K562 (cell line): ENCODE measurements around the gene WBP1. TPM values are rescaled to one million over a fixed set of nuclear protein-coding genes. Genes with fewer than 3 reads are reported as not detected.

Experiments
- BRD4 ChIP-seq: fragments of 200-600 bp; sonication (generic); IDR thresholded peaks from 2 replicates; pipeline ENCODE4 v1.6.1; 2017; ENCODE audit warnings: inconsistent platforms
- CXXC5 ChIP-seq: fragments of 250-450 bp; sonication (Bioruptor Pico); IDR thresholded peaks from 2 replicates; pipeline ENCODE4 v1.8.0; 2022; ENCODE audit warnings: inconsistent platforms, mild to moderate bottlenecking, moderate library complexity
- DACH1 ChIP-seq: fragments of 450-650 bp; IDR thresholded peaks from 2 replicates; pipeline ENCODE4 v1.6.1; 2018; ENCODE audit not compliant: partially characterized antibody
- ELF2 ChIP-seq: fragments of 250-450 bp; sonication (Bioruptor Pico); IDR thresholded peaks from 2 replicates; pipeline ENCODE4 v1.5.0; 2021; ENCODE audit warnings: mild to moderate bottlenecking
- FOSL1 ChIP-seq: fragments of 200-800 bp; sonication (Bioruptor generic); conservative IDR thresholded peaks from 2 replicates; pipeline ENCODE4 v1.6.1; 2016; ENCODE audit warnings: missing genetic modification characterization, missing compliant biosample characterization
- HCFC1 ChIP-seq: IDR thresholded peaks from 2 replicates; pipeline ENCODE4 v1.6.1; 2012; ENCODE audit warnings: low read depth, low read length, improper control_type of control experiment
- HNRNPUL1 ChIP-seq: fragments of 200-400 bp; formaldehyde crosslinking; IDR thresholded peaks from 2 replicates; pipeline ENCODE4 v1.6.1; 2017; ENCODE audit warnings: low read length
- KAT2B ChIP-seq: IDR thresholded peaks from one replicate; pipeline ENCODE4 v1.6.1; 2012; ENCODE audit warnings: low read depth, mild to moderate bottlenecking, control low read depth, inconsistent platforms, low read length, moderate library complexity
- MCM5 ChIP-seq: fragments of 450-650 bp; IDR thresholded peaks from 2 replicates; pipeline ENCODE4 v1.6.1; 2016; ENCODE audit warnings: low read depth
- NCOR1 ChIP-seq: fragments of 450-650 bp; IDR thresholded peaks from 2 replicates; pipeline ENCODE4 v1.6.1; 2016; ENCODE audit warnings: mild to moderate bottlenecking, moderate library complexity
- NR4A1 ChIP-seq, 2 experiments: fragments of 250-450 bp in 1 of 2; fragments of 450-650 bp in 1 of 2; sonication (Bioruptor Pico) in 1 of 2; IDR thresholded peaks; 2 replicates each; pipeline versions ENCODE4 v1.4.0 to v1.6.1; 2016 to 2020; ENCODE audit warnings: mild to moderate bottlenecking in 2 of 2, missing compliant biosample characterization in 1 of 2, missing genetic modification characterization in 1 of 2, moderate library complexity in 1 of 2
- SMARCA5 ChIP-seq: fragments of 450-650 bp; IDR thresholded peaks from 2 replicates; pipeline ENCODE4 v1.6.1; 2016
- STAG1 ChIP-seq: sonication (generic); formaldehyde crosslinking; IDR thresholded peaks from 2 replicates; pipeline ENCODE4 v1.5.0; 2020; ENCODE audit warnings: missing genetic modification reagents, borderline replicate concordance
- ZNF282 ChIP-seq: sonication (generic); formaldehyde crosslinking; IDR thresholded peaks from 2 replicates; pipeline ENCODE4 v1.8.1; 2023; ENCODE audit warnings: missing genetic modification reagents
- ZNF3 ChIP-seq: fragments of 250-450 bp; sonication (Bioruptor Pico); IDR thresholded peaks from 2 replicates; pipeline ENCODE4 v1.5.0; 2021; ENCODE audit warnings: mild to moderate bottlenecking, moderate library complexity
- polyA plus RNA-seq, 8 experiments: library from polyadenylated mRNA; depleted of rRNA in 4 of 8; stranded (reverse) in 5 of 8; unstranded in 3 of 8; fragments of >200 nt; fragmentation: Nextera tagmentation in 2 of 8; fragmentation: Illumina TruSeq in 1 of 8; extraction: Ambion mirVana in 2 of 8; extraction: Trizol in 1 of 8; gene quantifications; 2 replicates each; pipeline versions ENCODE4 v1.2.1 to v1.2.3, GENCODE V29; 2011 to 2014; ENCODE audit warnings: inconsistent platforms in 1 of 8, missing spikeins in 1 of 8
- total RNA-seq, 7 experiments: library from RNA; depleted of rRNA in 6 of 7; stranded (reverse); fragments of >200 nt in 6 of 7; fragmentation: Illumina TruSeq in 2 of 7; extraction: Trizol in 2 of 7; gene quantifications; 2 replicates each; pipeline versions ENCODE4 v1.2.1 to v1.2.3, GENCODE V29; 2011 to 2021; ENCODE audit warnings: low replicate concordance in 1 of 7
- TF ChIP-seq, protein P1 (sequence below): fragments of 450-650 bp; IDR thresholded peaks from 2 replicates; pipeline ENCODE4 v1.7.1; 2018; ENCODE audit warnings: mild to moderate bottlenecking, low read depth; ENCODE audit not compliant: partially characterized antibody
- TF ChIP-seq, protein P2 (sequence below): fragments of 250-450 bp; sonication (Bioruptor Pico); IDR thresholded peaks from 2 replicates; pipeline ENCODE4 v1.9.0; 2021; ENCODE audit warnings: mild to moderate bottlenecking
- TF ChIP-seq, protein P3 (sequence below): IDR thresholded peaks from 2 replicates; pipeline ENCODE4 v1.6.1; 2011; ENCODE audit warnings: borderline replicate concordance, low read depth, mild to moderate bottlenecking, moderate library complexity, low read length; ENCODE audit not compliant: insufficient read depth, poor library complexity, severe bottlenecking
- TF ChIP-seq, protein P4 (sequence below): fragments of 450-650 bp; IDR thresholded peaks from 2 replicates; pipeline ENCODE4 v1.6.1; 2017; ENCODE audit warnings: antibody characterized with exemption
- TF ChIP-seq, protein P5 (sequence below): conservative IDR thresholded peaks from 2 replicates; pipeline ENCODE4 v1.6.1; 2011; ENCODE audit warnings: low read depth, mild to moderate bottlenecking, low read length; ENCODE audit not compliant: control insufficient read depth

Gene WBP1
- total and polyA plus RNA-seq, 9 of the 15 experiments (the other 6 are each of a cell fraction or from before 2014, with no cell fraction given) = 1.9 to 27.7 (median 14.2) TPM

DNA sequence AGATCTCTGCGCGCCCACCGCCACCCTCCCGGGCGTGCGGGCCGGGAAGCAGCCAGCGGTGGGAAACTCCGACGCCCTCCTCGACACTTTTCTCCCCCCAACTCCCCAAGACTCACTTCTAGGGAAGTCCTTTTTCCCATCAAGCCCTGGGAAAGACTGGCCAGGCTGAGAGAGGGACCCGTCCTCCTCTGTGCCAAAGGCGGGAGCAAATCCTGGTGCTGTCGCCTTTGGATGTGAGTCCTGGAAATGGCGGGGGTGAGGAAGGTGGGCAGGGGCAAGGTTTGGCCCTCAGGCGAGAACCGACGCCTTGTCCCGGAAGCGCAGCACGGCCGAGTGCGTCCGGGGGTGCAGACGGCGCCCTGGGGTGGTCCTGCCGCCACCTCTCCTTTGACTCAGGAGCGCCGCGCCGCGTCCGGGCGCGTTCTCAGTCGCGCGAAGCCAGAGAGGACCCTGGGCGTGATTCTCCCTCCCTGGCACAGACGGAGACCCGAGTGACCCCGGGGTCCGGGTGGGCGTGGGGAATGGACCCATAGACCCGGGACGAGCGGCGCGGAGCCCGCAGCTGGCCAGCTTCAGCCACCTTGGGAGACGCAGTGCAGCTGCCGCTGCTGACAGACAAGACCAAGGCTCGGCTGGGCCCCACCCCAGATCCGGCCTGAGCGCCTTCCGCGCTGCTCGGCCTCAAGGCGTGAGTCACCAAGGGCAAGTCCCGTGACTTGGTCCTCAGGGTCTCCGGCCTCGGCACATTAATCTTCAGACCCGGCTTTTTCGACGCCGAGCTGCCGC lies 44.7 kb downstream of the WBP1 start (continued):
- TF ChIP-seq, protein P1, sequence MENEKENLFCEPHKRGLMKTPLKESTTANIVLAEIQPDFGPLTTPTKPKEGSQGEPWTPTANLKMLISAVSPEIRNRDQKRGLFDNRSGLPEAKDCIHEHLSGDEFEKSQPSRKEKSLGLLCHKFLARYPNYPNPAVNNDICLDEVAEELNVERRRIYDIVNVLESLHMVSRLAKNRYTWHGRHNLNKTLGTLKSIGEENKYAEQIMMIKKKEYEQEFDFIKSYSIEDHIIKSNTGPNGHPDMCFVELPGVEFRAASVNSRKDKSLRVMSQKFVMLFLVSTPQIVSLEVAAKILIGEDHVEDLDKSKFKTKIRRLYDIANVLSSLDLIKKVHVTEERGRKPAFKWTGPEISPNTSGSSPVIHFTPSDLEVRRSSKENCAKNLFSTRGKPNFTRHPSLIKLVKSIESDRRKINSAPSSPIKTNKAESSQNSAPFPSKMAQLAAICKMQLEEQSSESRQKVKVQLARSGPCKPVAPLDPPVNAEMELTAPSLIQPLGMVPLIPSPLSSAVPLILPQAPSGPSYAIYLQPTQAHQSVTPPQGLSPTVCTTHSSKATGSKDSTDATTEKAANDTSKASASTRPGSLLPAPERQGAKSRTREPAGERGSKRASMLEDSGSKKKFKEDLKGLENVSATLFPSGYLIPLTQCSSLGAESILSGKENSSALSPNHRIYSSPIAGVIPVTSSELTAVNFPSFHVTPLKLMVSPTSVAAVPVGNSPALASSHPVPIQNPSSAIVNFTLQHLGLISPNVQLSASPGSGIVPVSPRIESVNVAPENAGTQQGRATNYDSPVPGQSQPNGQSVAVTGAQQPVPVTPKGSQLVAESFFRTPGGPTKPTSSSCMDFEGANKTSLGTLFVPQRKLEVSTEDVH = no peak
- TF ChIP-seq DACH1 (peak; percentile 12), NCOR1 (no peak), HNRNPUL1 (no peak), STAG1 (CRISPR knock-in tag) (no peak), HCFC1 (no peak; the same call in 1 of the 2 replicates), ZNF3 (CRISPR knock-in tag) (no peak), MCM5 (no peak), KAT2B (no peak), ZNF282 (no peak), BRD4 (no peak), SMARCA5 (no peak), FOSL1 (tag) (peak; percentile 98), ELF2 (CRISPR knock-in tag) (0 out of 2 replicates have a peak, but pooled peaks have one; percentile 53), CXXC5 (CRISPR knock-in tag) (peak; percentile 83), NR4A1 (CRISPR knock-in tag; IDR thresholded peaks at IDR 0.05) (no peak), NR4A1 (tag; IDR thresholded peaks at IDR 0.05) (no peak)
- TF ChIP-seq, protein P2, sequence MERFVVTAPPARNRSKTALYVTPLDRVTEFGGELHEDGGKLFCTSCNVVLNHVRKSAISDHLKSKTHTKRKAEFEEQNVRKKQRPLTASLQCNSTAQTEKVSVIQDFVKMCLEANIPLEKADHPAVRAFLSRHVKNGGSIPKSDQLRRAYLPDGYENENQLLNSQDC (CRISPR knock-in tag) = no peak
- TF ChIP-seq, protein P3, sequence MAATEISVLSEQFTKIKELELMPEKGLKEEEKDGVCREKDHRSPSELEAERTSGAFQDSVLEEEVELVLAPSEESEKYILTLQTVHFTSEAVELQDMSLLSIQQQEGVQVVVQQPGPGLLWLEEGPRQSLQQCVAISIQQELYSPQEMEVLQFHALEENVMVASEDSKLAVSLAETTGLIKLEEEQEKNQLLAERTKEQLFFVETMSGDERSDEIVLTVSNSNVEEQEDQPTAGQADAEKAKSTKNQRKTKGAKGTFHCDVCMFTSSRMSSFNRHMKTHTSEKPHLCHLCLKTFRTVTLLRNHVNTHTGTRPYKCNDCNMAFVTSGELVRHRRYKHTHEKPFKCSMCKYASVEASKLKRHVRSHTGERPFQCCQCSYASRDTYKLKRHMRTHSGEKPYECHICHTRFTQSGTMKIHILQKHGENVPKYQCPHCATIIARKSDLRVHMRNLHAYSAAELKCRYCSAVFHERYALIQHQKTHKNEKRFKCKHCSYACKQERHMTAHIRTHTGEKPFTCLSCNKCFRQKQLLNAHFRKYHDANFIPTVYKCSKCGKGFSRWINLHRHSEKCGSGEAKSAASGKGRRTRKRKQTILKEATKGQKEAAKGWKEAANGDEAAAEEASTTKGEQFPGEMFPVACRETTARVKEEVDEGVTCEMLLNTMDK = no peak
- TF ChIP-seq, protein P4, sequence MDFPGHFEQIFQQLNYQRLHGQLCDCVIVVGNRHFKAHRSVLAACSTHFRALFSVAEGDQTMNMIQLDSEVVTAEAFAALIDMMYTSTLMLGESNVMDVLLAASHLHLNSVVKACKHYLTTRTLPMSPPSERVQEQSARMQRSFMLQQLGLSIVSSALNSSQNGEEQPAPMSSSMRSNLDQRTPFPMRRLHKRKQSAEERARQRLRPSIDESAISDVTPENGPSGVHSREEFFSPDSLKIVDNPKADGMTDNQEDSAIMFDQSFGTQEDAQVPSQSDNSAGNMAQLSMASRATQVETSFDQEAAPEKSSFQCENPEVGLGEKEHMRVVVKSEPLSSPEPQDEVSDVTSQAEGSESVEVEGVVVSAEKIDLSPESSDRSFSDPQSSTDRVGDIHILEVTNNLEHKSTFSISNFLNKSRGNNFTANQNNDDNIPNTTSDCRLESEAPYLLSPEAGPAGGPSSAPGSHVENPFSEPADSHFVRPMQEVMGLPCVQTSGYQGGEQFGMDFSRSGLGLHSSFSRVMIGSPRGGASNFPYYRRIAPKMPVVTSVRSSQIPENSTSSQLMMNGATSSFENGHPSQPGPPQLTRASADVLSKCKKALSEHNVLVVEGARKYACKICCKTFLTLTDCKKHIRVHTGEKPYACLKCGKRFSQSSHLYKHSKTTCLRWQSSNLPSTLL = no peak
- TF ChIP-seq, protein P5, sequence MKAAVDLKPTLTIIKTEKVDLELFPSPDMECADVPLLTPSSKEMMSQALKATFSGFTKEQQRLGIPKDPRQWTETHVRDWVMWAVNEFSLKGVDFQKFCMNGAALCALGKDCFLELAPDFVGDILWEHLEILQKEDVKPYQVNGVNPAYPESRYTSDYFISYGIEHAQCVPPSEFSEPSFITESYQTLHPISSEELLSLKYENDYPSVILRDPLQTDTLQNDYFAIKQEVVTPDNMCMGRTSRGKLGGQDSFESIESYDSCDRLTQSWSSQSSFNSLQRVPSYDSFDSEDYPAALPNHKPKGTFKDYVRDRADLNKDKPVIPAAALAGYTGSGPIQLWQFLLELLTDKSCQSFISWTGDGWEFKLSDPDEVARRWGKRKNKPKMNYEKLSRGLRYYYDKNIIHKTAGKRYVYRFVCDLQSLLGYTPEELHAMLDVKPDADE = 0 out of 2 replicates have a peak, but pooled peaks have one; percentile 47
